GM18868 (cell line): ENCODE measurements around the gene BLMH.

Source experiments
- ATAC-seq: cut with Tn5 transposase; IDR thresholded peaks from one replicate; pipeline ENCODE4 v1.9.1; 2021; ENCODE audit warnings: mild to moderate bottlenecking, moderate library complexity; ENCODE audit not compliant: unreplicated experiment

BLMH gene, protein sequence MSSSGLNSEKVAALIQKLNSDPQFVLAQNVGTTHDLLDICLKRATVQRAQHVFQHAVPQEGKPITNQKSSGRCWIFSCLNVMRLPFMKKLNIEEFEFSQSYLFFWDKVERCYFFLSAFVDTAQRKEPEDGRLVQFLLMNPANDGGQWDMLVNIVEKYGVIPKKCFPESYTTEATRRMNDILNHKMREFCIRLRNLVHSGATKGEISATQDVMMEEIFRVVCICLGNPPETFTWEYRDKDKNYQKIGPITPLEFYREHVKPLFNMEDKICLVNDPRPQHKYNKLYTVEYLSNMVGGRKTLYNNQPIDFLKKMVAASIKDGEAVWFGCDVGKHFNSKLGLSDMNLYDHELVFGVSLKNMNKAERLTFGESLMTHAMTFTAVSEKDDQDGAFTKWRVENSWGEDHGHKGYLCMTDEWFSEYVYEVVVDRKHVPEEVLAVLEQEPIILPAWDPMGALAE

DNA sequence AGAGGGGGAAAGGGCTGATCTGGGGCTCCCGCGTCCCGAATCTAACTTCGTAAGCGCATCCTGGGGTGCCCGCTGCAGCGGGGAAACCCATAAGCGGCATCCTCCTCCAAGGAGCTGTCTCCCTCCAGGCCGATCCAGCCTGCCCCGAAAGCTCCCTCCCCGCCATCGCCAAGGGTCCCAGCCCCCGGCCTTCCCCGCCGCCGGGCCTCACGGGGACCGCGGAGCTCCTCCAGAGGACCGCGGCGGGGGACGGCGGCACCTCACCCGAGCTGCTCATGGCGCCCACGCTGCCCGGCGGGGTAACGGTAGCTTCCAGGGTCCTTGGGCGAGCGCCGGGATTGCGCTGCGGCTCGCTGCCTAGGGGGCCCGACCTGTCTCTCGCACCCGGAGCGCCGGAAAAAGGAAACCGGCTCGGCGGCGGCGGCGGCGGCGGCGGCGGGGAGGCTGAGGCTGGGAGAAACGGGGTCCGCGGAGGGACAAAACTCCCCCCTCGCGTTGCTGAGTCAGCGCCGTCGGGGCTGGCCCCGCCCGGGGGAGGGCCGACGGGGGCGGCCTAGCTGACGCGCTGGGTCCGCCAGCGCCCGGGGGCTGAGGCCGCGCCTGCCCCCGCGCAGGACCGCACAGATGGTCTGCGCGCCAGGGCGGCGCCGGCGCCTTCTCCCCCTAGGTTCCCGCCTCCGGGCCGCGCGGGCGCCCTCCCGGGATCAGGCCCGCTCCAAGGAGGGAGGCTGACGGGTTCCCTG, at the start of gene BLMH:
Gene BLMH (minus strand): TSS at position 402 of the 743 bp plus-strand sequence. CDS start 125 bp downstream, at position 277.
- peak; percentile 85 for ATAC-seq

DNA sequence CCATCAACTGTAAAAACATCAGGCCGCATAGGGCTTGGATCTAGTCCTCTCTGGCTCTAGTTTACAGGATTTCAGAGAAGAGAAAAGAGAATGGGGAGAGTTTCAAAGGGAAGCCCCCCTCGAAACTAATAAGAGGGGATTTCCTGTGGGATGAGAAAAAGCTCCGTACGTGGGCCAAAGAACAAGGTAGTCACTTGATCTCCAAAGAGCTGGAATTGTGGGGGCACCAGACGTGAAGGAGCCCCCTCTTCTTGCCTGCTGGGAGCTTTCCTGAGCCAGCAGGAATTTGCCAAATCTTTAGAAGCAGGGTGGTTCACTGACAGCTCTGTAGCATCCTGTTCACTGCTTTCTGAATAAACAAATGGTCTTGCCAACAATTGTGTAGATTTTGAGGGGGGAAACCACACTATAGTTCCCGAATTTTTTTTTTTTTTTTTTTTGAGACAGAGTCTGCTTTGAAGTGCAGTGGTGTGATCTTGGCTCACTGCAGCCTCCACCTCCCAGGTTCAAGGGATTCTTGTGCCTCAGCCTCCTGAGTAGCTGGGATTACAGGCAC, 49.1 kb upstream of the BLMH start:
- no peak for ATAC-seq

DNA sequence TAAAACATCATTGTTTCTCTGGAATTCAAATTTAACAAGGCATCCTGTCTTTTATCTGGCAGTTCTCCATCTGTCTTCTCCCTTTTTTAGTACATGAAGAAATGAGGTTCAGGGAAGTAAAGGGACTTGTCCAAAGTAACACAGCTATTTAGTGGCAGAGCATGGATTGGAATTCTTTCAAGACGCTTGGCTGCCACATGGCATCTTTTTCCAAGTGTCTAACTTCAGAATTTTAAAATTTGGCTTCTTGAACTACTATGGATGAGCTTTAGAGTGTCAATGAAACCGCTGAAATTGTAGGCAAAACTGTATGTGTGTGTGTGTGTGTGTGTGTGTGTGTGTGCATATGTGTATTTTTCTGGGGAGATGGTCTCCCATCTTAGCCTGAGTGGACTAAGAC, 47.3 kb upstream of the BLMH start:
- ATAC-seq = no peak

DNA sequence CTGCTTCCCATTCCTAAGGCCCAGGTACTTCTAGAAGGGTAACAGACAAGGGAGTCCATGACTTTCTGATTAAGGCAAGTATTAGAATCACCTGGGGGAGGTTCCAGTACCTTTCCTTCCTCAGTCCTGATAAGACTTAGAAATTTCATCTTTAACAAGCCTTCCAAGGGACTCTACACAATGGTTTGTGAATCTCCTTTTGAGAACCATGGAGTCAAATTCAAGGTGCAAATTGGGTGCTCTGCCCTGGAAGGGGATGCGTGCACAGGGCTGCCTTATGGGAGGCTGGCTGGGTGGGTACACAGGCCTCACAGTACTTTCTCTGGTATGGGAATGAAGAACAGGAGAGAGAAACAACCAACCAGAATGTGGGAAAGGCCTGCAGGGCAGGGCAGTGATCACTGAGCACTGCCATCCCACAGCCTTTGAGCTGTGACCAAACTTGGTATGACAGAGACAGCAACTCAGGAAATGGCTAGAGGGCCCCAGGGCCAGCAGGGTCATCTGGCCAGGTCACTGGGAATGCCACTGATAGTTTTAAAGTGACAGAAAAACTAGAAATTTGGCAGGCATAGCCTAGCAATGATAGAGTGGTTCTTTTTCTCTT, 45.8 kb upstream of the BLMH start:
- ATAC-seq = no peak

- ATAC-seq = no peak
These were observed 44.8 kb upstream of the BLMH start for GRCh38 chr17:30336369-30337171.

- no peak for ATAC-seq
These were observed 42.7 kb upstream of the BLMH start for GRCh38 chr17:30334421-30334820.

DNA sequence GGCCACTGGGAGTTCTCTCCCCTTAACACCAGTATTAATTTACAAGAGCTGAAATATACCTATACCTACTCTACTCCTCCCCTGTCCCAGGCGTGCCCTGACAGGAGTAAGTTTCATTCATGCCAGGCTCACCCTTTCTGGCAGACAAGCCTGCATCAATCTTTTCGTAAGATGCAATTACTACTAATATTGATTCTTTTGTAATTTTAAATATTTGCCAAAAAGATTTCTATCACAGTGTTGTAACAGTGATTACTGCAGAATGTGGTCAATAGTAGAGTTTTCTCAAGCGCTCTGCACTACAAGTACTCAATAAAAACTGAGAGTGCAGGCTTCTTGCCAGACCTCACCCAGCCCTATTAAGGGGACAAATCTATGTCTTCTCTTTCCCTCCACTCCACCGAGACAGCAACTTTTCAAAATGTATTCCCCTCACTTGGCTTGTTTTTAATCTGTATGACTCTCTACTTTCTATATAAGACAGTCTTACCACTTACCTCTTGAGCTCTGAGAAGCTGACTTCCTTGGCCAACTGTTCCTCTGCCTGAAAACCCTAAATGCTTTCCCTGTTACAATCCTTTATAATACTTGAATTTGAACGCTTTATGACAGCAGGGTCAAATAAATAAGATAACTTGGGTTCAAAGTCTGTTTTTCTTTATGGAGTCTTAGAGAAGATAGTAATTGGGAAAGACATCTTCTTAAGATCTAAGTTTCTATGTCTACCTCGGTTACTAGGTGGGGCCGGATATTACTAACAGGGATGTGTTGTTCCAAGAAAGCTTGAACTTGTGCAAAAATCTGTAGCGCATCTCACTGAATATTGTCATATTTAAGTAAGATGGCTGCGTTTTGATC, 42.0 kb upstream of the BLMH start, which contains the start of gene TMIGD1:
Gene TMIGD1 (minus strand): TSS at position 555 of the 858 bp plus-strand sequence. CDS start 1,924 bp downstream, outside the sequence.
- ATAC-seq = no peak

DNA sequence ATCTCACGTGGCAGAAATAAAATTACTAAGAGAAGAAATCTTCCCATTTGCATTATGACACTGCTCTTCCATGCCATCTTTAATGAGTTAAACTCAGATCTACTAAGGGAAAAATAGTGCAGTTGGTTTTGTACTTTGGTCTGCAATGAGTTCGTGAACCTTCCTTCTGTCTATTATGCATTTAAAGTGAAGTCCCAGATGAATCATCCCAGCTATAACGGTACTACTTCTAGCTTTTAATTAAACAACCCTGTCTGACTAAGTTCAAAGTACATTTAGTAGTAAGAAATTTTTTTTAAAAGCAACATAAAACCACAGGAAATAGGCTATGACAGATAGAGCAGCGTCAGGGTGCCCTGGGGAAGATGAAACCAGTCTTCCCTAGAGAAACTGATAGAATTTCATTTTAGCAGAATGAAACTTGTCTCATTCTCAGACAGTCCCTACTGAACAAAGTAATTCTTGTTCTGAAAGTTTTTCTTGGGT, 40.4 kb upstream of the BLMH start:
- ATAC-seq = peak; percentile 47

DNA sequence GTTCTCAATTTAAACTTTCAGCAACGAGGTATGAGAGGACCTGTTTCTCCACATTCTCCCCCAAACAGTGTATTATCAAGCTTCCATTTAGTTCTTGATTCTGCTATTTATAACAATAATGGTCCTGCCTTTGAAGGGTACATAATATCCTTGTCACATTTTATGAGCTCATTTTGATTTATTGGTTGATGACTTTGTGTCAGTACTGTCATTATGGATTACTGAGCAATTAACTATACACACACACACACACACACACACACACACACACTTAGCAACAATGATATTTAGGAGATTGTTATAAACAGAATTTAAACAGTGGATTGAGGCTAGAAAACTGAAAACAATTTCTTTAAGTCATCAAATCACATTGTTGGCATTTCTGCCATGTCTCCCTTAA, 35.1 kb upstream of the BLMH start:
- no peak for ATAC-seq

DNA sequence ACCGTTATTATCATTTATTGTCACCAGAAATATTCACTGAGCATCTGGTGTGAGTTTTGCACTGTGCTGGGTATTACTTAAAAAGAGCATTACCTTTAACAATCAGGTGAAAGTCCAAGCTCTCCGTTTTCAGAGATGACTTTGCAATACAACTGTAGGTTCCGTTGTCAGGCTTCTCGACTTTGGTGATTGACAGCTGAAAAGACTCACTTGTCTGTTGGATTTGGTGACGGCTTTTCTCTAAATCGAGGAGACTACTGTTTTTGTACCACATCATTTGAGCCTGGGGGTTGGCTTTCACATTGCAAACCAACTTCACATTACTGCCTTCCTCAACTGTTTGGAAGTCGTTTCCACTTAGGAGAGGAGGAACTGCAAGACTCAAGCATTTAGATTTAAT, 33.0 kb upstream of the BLMH start:
- no peak for ATAC-seq

DNA sequence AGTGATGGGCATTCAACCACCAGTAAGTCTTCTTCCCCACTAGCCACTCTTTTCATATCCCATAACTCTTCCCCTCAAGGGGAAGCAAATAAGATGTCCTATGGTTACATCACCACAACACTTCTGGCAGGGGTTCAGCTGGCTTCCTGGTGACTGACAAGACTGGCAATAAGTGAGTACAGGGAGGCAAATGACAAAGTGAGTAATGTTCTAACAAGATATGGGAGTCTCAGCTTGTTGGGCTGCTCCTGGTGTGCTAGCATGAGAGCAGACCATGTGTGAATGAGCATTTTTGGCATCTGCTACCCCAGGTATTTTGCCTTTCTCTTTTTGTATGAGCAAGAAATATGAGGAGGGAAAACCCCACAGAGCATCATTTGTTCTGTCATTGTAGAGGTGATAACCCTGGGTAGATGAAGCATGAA, 32.2 kb upstream of the BLMH start:
- ATAC-seq = no peak

DNA sequence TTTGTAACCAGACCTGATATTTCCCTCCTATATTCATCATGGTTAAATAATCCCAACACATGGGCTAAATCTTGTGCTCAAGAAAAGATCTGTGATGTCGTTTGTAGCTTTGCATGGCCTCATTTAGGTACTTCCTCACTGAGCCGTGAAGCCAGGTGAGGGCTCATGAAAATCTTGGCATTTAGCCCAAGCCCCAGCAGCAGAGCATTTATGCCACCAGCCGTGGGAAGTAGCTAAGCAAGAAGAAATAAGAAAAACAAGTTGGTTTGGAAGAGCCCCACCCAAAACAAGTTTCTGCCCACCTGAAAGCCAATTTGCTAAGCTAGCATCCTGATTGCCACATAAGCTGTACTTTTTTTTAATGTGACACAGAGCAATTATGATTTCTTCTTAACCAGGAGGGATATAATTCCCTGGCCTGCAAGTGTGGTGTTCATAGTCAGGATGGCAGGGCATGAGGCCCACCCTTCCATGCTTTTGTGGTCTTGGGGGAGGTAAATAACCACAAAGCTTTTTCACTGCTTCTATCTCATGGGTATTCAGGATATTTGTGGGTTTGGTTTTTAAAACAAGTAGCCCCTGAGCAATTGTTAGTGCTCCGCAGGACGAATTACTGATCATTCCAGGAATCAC, 31.6 kb upstream of the BLMH start:
- no peak for ATAC-seq

GRCh38 chr17:30321314-30321713, 29.6 kb upstream of the BLMH start:
- no peak for ATAC-seq

DNA sequence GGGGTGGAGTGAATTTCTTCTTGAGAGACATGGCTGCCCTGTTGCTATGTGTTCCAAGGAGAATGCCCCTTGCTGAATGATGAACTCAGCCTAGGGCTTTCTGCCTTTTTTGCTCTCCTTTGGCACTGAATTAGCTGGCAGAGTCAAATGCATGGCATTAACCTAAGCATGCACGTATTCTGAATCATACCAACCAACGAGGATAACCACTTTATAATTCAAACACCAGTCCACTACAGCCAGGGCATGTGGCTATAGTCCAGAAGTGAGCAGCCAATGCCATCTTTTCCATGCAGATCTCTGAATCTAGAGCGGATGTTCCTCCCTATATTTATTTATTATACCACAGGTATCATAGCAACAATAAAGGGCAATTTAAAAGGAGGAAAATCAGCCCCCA, 26.4 kb upstream of the BLMH start:
- ATAC-seq = no peak

DNA sequence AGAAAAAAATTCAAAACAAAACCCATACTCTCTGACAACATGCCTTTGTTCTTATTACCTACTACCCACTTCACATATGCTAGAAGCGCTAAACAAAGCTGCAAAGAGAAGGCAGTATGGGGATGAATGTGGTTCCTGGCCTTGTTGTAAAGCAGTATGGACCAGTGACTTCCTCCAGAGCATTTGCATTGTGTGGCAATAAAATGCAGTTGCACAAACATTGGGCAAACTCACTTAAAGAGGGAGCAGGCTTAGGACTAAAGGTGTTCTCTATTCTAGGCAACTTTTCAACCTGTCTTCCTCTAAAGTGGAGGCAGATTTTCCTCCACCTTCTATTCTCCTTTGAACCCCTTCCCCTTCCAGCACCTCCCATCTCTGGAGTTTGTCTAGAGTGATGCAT, 25.0 kb upstream of the BLMH start:
- no peak for ATAC-seq

DNA sequence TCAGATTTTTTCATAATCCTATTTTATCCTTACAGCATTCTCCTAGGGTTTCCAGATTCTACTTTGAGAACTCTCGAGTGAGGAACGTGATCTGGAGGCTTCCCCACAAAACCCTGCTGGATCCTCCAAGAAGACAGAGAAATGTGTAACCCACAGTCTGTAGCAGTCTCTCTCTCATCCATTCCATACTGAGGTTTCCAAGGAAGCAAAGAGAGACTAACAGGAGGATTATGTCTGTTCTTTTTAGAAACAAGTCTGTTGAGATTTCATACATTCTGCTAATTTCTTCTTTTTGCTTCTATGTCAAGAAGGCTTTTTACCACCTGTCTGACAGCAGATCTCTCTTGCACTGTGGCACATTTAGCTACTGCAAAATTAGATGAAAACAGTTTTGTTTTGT, 23.4 kb upstream of the BLMH start:
- no peak for ATAC-seq

GRCh38 chr17:30314474-30314873, 22.7 kb upstream of the BLMH start:
- no peak for ATAC-seq

- ATAC-seq = no peak
These were observed 20.5 kb upstream of the BLMH start for GRCh38 chr17:30312226-30312625.

DNA sequence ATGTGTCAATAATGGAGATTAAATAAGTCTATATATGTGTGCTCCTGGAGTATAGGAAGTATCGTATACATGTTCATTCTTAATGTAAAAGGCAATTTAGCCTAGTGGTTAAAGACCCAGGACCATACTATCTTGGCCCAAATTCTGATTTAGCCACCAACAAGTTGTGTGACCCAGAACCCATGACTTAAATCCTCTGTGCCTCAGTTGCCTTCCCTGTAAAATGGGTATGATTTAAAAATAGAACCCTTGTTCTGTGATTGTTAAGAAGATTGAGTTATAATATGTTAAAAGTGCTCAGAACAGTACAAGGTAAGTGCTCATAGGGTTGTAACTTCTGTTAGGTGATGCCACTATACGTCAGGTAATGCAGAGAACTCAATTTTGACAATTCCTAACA, 18.8 kb upstream of the BLMH start:
- no peak for ATAC-seq
